Measurements from ENCODE around the gene ZNRF2.

Gene ZNRF2

GRCh38 chr7:30351286-30351685 is 66.9 kb downstream of the ZNRF2 start:
- ChIA-PET CTCF (interaction anchor here (1.1 to 7.2 kb wide), 4 partner anchors 11 to 187 kb away, joined by 3 to 52 read pairs (median 6); no protein-coding TSS in a partner anchor), POLR2A (no interaction called here)
- DNase-seq (ENCODE audit: extremely low spot score) = no peak
- TF ChIP-seq CTCF (IDR thresholded peaks at IDR 0.05; ENCODE audit: control extremely low read depth, extremely low read depth, low read depth, missing control alignments) = no peak

- ChIA-PET CTCF (interaction anchor here (1.0 to 7.2 kb wide), 5 partner anchors 10 to 259 kb away, joined by 3 to 52 read pairs (median 4); no protein-coding TSS in a partner anchor), POLR2A (no interaction called here)
- TF ChIP-seq CTCF (IDR thresholded peaks at IDR 0.05; ENCODE audit: control extremely low read depth, extremely low read depth, low read depth, missing control alignments) = no peak
- DNase-seq (ENCODE audit: extremely low spot score) = no peak
Observed at GRCh38 chr7:30351724-30352123, 67.3 kb downstream of the ZNRF2 start.

- no peak for DNase-seq (ENCODE audit: extremely low spot score)
- ChIA-PET CTCF (interaction anchor here (1.0 to 7.2 kb wide), 10 partner anchors 10 to 260 kb away, joined by 3 to 52 read pairs (median 4); no protein-coding TSS in a partner anchor), POLR2A (no interaction called here)
- TF ChIP-seq CTCF (IDR thresholded peaks at IDR 0.05; ENCODE audit: control extremely low read depth, extremely low read depth, low read depth, missing control alignments) = peak; percentile 9
Observed at GRCh38 chr7:30352169-30352568, 67.8 kb downstream of the ZNRF2 start.

- ChIA-PET CTCF (interaction anchor here (0.9 to 7.2 kb wide), 11 partner anchors 8 to 387 kb away, joined by 3 to 52 read pairs (median 3); partner anchors contain the start of gene ZNRF2), POLR2A (no interaction called here)
- no peak for TF ChIP-seq CTCF (IDR thresholded peaks at IDR 0.05; ENCODE audit: control extremely low read depth, extremely low read depth, low read depth, missing control alignments)
- DNase-seq (ENCODE audit: extremely low spot score) = no peak
Observed at GRCh38 chr7:30353532-30353931, 69.1 kb downstream of the ZNRF2 start.

- TF ChIP-seq CTCF (IDR thresholded peaks at IDR 0.05; ENCODE audit: control extremely low read depth, extremely low read depth, low read depth, missing control alignments) = no peak
- DNase-seq (ENCODE audit: extremely low spot score) = no peak
- ChIA-PET CTCF (interaction anchor here (1.1 to 7.2 kb wide), 7 partner anchors 8 to 386 kb away, joined by 3 to 52 read pairs (median 4); partner anchors contain the start of gene ZNRF2), POLR2A (no interaction called here)
Observed at GRCh38 chr7:30353932-30354607, 69.7 kb downstream of the ZNRF2 start.

GRCh38 chr7:30354791-30355190 is 70.4 kb downstream of the ZNRF2 start:
- CTCF ChIA-PET = no interaction called here
- DNase-seq (ENCODE audit: extremely low spot score) = no peak
- POLR2A ChIA-PET = no interaction called here
- no peak for TF ChIP-seq CTCF (IDR thresholded peaks at IDR 0.05; ENCODE audit: control extremely low read depth, extremely low read depth, low read depth, missing control alignments)

Data from GM10248 (cell line).